Adrenal gland (tissue), 5 donors: ENCODE results near the gene SKA3.

ENCODE experiments used
- POLR2A ChIP-seq, 2 donors: fragments of 450-650 bp; IDR thresholded peaks; one replicate each; pipeline ENCODE4 v1.6.1; 2017; ENCODE audit warnings: antibody characterized with exemption in 2 of 2, mild to moderate bottlenecking in 2 of 2, moderate library complexity in 1 of 2
- TF ChIP-seq, protein P1 (sequence below), 6 experiments: fragments of 450-650 bp in 4 of 6; fragments of 200-600 bp in 2 of 6; sonication (generic) in 1 of 6; IDR thresholded peaks; 1 replicate in 5 of 6; 2 replicates in 1 of 6; pipeline versions ENCODE4 v1.5.1 to v1.8.0; 2016 to 2021; ENCODE audit warnings: antibody characterized with exemption in 6 of 6, mild to moderate bottlenecking in 2 of 6, moderate library complexity in 1 of 6
- donor health status: DM: no; HTN: no; CAD: no.

DNA sequence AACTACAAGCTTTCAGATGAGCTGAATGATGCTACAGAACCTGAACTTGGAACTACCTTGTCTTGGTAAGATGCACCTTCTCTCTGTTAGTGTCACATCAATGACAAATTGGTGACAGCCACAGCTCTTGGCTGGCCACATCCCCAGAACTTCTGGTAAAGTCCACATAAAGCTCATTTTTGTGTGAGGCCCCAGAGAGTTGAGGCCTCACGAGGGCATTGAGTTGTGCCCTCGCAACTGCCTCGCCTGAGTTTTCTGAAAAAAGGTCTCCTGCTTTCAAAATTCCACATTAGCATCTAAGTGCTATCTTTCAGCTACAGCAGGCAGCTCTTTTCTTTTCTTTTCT is 42.7 kb upstream of the SKA3 start:
- TF ChIP-seq, protein P1, sequence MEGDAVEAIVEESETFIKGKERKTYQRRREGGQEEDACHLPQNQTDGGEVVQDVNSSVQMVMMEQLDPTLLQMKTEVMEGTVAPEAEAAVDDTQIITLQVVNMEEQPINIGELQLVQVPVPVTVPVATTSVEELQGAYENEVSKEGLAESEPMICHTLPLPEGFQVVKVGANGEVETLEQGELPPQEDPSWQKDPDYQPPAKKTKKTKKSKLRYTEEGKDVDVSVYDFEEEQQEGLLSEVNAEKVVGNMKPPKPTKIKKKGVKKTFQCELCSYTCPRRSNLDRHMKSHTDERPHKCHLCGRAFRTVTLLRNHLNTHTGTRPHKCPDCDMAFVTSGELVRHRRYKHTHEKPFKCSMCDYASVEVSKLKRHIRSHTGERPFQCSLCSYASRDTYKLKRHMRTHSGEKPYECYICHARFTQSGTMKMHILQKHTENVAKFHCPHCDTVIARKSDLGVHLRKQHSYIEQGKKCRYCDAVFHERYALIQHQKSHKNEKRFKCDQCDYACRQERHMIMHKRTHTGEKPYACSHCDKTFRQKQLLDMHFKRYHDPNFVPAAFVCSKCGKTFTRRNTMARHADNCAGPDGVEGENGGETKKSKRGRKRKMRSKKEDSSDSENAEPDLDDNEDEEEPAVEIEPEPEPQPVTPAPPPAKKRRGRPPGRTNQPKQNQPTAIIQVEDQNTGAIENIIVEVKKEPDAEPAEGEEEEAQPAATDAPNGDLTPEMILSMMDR (IDR thresholded peaks at IDR 0.05): no peak
- TF ChIP-seq POLR2A (IDR thresholded peaks at IDR 0.05): no peak
